ENCODE results near the gene DSCAM.

The DSCAM gene

GRCh38 chr21:39965026-39965425 is 881.9 kb downstream of the DSCAM start:
- in situ Hi-C loops (cut with MboI; ENCODE audit: low sequenced_read_pairs): no loop called here

GRCh38 chr21:39961251-39961650 is 885.7 kb downstream of the DSCAM start:
- in situ Hi-C loops (cut with MboI; ENCODE audit: low sequenced_read_pairs): no loop called here

All from hTERT RPE-1 (cell line).